Measurements from ENCODE around the gene PIK3C3.
A peak's percentile ranks its signal among the peaks of the same experiment; 100 is the strongest.
"Not testable (repeated sequence)": the region's sequence is repeated elsewhere in the genome, so short reads cannot be mapped to it uniquely, and the experiment has no call there.

PIK3C3 gene

DNA sequence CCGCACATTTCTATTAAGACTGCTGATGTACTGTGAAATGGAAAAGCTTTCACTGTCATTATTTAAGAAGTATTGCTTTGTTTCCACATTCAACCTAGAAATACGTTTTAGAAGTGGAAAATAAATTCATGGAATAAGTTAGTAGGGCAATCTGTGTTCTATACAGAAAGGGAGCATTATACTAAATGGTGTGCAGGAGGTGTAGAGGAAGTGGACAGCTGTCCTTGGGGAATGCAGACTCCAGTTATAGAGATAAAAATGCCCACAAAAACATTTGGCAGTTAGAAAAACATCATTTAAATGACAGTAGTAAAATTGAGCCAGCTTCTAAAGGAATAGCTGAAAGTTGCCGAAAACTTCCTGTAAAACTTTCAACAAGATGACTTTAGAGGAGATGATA, 46.8 kb downstream of the PIK3C3 start:
- Histone ChIP-seq H3K36me3 (peaks cover 71% of the 10 kb centered on the region), H3K27me3 (no peaks in the 10 kb centered on the region), H3K4me1 (ENCODE audit: control insufficient read depth in 1 of 2, insufficient read depth in 1 of 2, low read depth in 1 of 2, low read length in 1 of 2) (peaks cover 0 to 8% of the 10 kb centered on the region in 2 experiments), H3K27ac (no peak overlapping the region), H3K4me3 (ENCODE audit: low read depth in 1 of 2, low read length in 1 of 2) (no peak overlapping the region), H3K9me3 (no peaks in the 10 kb centered on the region)
- TF ChIP-seq, protein P1, sequence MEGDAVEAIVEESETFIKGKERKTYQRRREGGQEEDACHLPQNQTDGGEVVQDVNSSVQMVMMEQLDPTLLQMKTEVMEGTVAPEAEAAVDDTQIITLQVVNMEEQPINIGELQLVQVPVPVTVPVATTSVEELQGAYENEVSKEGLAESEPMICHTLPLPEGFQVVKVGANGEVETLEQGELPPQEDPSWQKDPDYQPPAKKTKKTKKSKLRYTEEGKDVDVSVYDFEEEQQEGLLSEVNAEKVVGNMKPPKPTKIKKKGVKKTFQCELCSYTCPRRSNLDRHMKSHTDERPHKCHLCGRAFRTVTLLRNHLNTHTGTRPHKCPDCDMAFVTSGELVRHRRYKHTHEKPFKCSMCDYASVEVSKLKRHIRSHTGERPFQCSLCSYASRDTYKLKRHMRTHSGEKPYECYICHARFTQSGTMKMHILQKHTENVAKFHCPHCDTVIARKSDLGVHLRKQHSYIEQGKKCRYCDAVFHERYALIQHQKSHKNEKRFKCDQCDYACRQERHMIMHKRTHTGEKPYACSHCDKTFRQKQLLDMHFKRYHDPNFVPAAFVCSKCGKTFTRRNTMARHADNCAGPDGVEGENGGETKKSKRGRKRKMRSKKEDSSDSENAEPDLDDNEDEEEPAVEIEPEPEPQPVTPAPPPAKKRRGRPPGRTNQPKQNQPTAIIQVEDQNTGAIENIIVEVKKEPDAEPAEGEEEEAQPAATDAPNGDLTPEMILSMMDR (IDR thresholded peaks at IDR 0.05), result no peak

DNA sequence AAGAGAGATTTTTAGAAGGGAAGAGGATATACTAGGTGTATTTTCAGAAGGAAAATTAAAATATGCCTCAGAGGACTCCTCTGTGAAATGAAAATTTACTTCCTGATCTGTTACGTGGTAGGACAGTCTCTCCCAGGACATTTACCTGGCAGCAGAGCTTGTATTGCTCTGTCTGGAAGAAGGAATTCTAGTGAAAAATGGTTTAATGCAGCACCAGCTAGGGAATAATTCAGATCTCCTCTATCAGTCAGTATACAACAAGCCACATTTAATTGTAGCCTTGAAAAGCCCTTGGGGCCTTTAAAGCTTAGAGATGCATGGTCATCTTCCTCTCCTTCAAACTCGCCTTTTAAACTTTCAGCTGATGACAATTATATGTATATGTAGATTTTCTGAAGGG, 49.6 kb downstream of the PIK3C3 start:
- H3K36me3 ChIP-seq, result peaks cover 46% of the 10 kb centered on the region
- TF ChIP-seq, protein P1 (IDR thresholded peaks at IDR 0.05), result no peak
- no peaks in the 10 kb centered on the region for H3K9me3 ChIP-seq
- H3K27me3 ChIP-seq, result no peaks in the 10 kb centered on the region
- H3K4me3 ChIP-seq (ENCODE audit: low read depth in 1 of 2, low read length in 1 of 2), result no peak overlapping the region
- H3K27ac ChIP-seq, result no peak overlapping the region
- peaks cover 0 to 12% of the 10 kb centered on the region in 2 experiments for H3K4me1 ChIP-seq (ENCODE audit: control insufficient read depth in 1 of 2, insufficient read depth in 1 of 2, low read depth in 1 of 2, low read length in 1 of 2)

- no peaks in the 10 kb centered on the region for H3K9me3 ChIP-seq
- H3K4me1 ChIP-seq (ENCODE audit: control insufficient read depth in 1 of 2, insufficient read depth in 1 of 2, low read depth in 1 of 2, low read length in 1 of 2), result peaks cover 0 to 16% of the 10 kb centered on the region in 2 experiments
- H3K27me3 ChIP-seq, result no peaks in the 10 kb centered on the region
- no peak overlapping the region for H3K4me3 ChIP-seq (ENCODE audit: low read depth in 1 of 2, low read length in 1 of 2)
- TF ChIP-seq, protein P1 (IDR thresholded peaks at IDR 0.05), result no peak
- no peak overlapping the region for H3K27ac ChIP-seq
- peaks cover 37% of the 10 kb centered on the region for H3K36me3 ChIP-seq
These were observed 50.7 kb downstream of the PIK3C3 start for GRCh38 chr18:42005782-42006181.

DNA sequence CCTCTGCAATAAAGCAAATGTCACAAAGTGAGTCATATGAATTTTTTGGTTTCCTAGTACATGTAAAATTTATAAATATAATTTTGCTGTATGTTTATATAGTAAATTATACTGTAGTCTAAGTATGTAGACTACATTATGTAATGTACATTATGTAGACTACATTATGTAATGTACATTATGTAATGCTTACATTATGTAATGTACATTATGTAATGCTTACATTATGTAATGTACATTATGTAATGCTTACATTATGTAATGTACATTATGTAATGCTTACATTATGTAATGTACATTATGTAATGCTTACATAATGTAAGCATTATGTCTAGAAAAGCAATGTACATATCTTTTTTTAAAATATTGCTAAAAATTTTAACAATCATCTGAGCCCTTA, 54.4 kb downstream of the PIK3C3 start:
- Histone ChIP-seq H3K36me3 (peaks cover 44% of the 10 kb centered on the region), H3K27ac (peak overlapping the region; percentile 52)
- not testable (repeated sequence) for H3K9me3 ChIP-seq; H3K4me1 ChIP-seq (ENCODE audit: control insufficient read depth in 1 of 2, insufficient read depth in 1 of 2, low read depth in 1 of 2, low read length in 1 of 2); H3K27me3 ChIP-seq; H3K4me3 ChIP-seq (ENCODE audit: low read depth in 1 of 2, low read length in 1 of 2)

DNA sequence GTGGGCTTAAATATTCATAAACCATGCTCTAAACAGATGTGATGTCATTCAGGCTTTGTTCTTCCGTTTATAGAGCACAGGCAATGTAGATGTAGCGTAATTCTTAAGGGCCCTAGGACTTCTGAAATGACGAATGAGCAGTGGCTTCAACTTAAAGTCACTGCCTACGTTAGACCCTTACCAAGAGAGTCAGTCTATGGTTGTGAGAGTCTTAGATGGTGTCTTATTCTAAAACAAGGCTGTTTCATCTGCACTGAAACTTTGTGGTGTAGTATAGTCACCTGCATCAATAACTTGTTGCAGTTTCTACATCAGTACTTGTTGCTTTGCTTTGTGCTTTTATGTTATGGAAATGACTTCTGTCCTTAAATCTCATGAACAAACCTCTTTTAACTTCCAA, 56.0 kb downstream of the PIK3C3 start:
- Histone ChIP-seq H3K27me3 (no peaks in the 10 kb centered on the region), H3K36me3 (peaks cover 41% of the 10 kb centered on the region), H3K9me3 (no peaks in the 10 kb centered on the region)

GRCh38 chr18:42018831-42019230, 63.8 kb downstream of the PIK3C3 start:
- no peaks in the 10 kb centered on the region for H3K9me3 ChIP-seq
- no peak overlapping the region for H3K4me3 ChIP-seq (ENCODE audit: low read depth in 1 of 2, low read length in 1 of 2)
- TF ChIP-seq, protein P1 (IDR thresholded peaks at IDR 0.05), result no peak
- H3K36me3 ChIP-seq, result peaks cover 60% of the 10 kb centered on the region
- H3K27ac ChIP-seq, result no peak overlapping the region
- H3K4me1 ChIP-seq (ENCODE audit: control insufficient read depth in 1 of 2, insufficient read depth in 1 of 2, low read depth in 1 of 2, low read length in 1 of 2), result no peaks in the 10 kb centered on the region
- H3K27me3 ChIP-seq, result no peaks in the 10 kb centered on the region

More for the DNA sequence above, 56.0 kb downstream of the PIK3C3 start:
- Histone ChIP-seq H3K4me3 (ENCODE audit: low read depth in 1 of 2, low read length in 1 of 2) (no peak overlapping the region), H3K4me1 (ENCODE audit: control insufficient read depth in 1 of 2, insufficient read depth in 1 of 2, low read depth in 1 of 2, low read length in 1 of 2) (peaks cover 0 to 9% of the 10 kb centered on the region in 2 experiments), H3K27ac (no peak overlapping the region)
- TF ChIP-seq, protein P1 (IDR thresholded peaks at IDR 0.05), result no peak
